Measurements from ENCODE around the gene OR2A5. TPM values are rescaled to one million over a fixed set of nuclear protein-coding genes. Genes with fewer than 3 reads are reported as not detected.
"Not testable (repeated sequence)": the region's sequence is repeated elsewhere in the genome, so short reads cannot be mapped to it uniquely, and the experiment has no call there.

The OR2A5 gene
- total RNA-seq = not detected
- not detected for polyA plus RNA-seq
- long read RNA-seq, donor 1 = 0 reads
- long read RNA-seq, donor 2 = 0 reads
- long read RNA-seq, donor 3 = 0 reads
- long read RNA-seq, donor 4 = 0 reads

- Histone ChIP-seq H3K4me1 (ENCODE audit: control insufficient read depth, insufficient read depth, low read length) (no peaks in the 10 kb centered on the region), H3K4me3 (ENCODE audit: low read length) (no peak within 1 kb of the TSS), H3K27ac (ENCODE audit: low read length) (no peak within 1 kb of the TSS), H3K27me3 (ENCODE audit: control insufficient read depth, insufficient read depth) (no peaks in the 10 kb centered on the region), H3K9me3 (ENCODE audit: control insufficient read depth, low read length) (no peaks in the 10 kb centered on the region)
- intact Hi-C loops (cut with DNase I) = no loop called here
- 62% methylated on average over 1 of the region's 1 CpG for WGBS
- DNase-seq (no peak), ATAC-seq (no peak)
Measured at GRCh38 chr7:144048648-144049047, at the start of gene OR2A5. TSS of gene OR2A5 (plus strand) at chr7:144048948. CDS start at chr7:144050402, 1,454 bp downstream.

GRCh38 chr7:144000020-144000419 lies 48.7 kb upstream of the OR2A5 start, which contains the start of gene OR6B1:
TSS of gene OR6B1 (plus strand) at chr7:144000320. CDS start at chr7:144003997, 3,677 bp downstream.
- no peak within 1 kb of the TSS for H3K4me3 ChIP-seq (ENCODE audit: low read length)
- H3K4me1 ChIP-seq (ENCODE audit: control insufficient read depth, insufficient read depth, low read length) = no peaks in the 10 kb centered on the region
- H3K27ac ChIP-seq (ENCODE audit: low read length) = no peak within 1 kb of the TSS
- no peaks in the 10 kb centered on the region for H3K9me3 ChIP-seq (ENCODE audit: control insufficient read depth, low read length)
- DNase-seq = no peak
- no peaks in the 10 kb centered on the region for H3K27me3 ChIP-seq (ENCODE audit: control insufficient read depth, insufficient read depth)
- intact Hi-C loops (cut with DNase I) = no loop called here
- ATAC-seq = no peak
- WGBS = 87% methylated on average over 4 of the region's 4 CpGs

- Histone ChIP-seq H3K27me3 (ENCODE audit: control insufficient read depth, insufficient read depth) (no peaks in the 10 kb centered on the region), H3K27ac (ENCODE audit: low read length) (no peak overlapping the region), H3K4me3 (ENCODE audit: low read length) (no peak overlapping the region), H3K4me1 (ENCODE audit: control insufficient read depth, insufficient read depth, low read length) (no peaks in the 10 kb centered on the region), H3K9me3 (ENCODE audit: control insufficient read depth, low read length) (no peaks in the 10 kb centered on the region)
- intact Hi-C loops (cut with DNase I) = no loop called here
- DNase-seq (no peak), ATAC-seq (no peak)
- WGBS = 69% methylated on average over 3 of the region's 3 CpGs
Measured at GRCh38 chr7:144001543-144001942, 47.2 kb upstream of the OR2A5 start.

- no peak for ATAC-seq
- Histone ChIP-seq H3K27me3 (ENCODE audit: control insufficient read depth, insufficient read depth) (no peaks in the 10 kb centered on the region), H3K4me3 (ENCODE audit: low read length) (no peak overlapping the region), H3K27ac (ENCODE audit: low read length) (no peak overlapping the region), H3K9me3 (ENCODE audit: control insufficient read depth, low read length) (no peaks in the 10 kb centered on the region), H3K4me1 (ENCODE audit: control insufficient read depth, insufficient read depth, low read length) (no peaks in the 10 kb centered on the region)
- intact Hi-C loops (cut with DNase I) = no loop called here
- WGBS = 76% methylated on average over 5 of the region's 5 CpGs
- DNase-seq = no peak
Measured at GRCh38 chr7:144004703-144005102, 44.0 kb upstream of the OR2A5 start.

- DNase-seq (no peak), ATAC-seq (no peak)
- intact Hi-C loops (cut with DNase I) = no loop called here
- 42% methylated on average over 1 of the region's 1 CpG for WGBS
- Histone ChIP-seq H3K4me3 (ENCODE audit: low read length) (no peak overlapping the region), H3K9me3 (ENCODE audit: control insufficient read depth, low read length) (no peaks in the 10 kb centered on the region), H3K27ac (ENCODE audit: low read length) (no peak overlapping the region), H3K4me1 (ENCODE audit: control insufficient read depth, insufficient read depth, low read length) (no peaks in the 10 kb centered on the region), H3K27me3 (ENCODE audit: control insufficient read depth, insufficient read depth) (no peaks in the 10 kb centered on the region)
Measured at GRCh38 chr7:144006029-144006691, 42.6 kb upstream of the OR2A5 start.

- no peak overlapping the region for H3K27ac ChIP-seq (ENCODE audit: low read length)
- H3K4me1 ChIP-seq (ENCODE audit: control insufficient read depth, insufficient read depth, low read length) = no peaks in the 10 kb centered on the region
- H3K4me3 ChIP-seq (ENCODE audit: low read length) = no peak overlapping the region
- DNase-seq (no peak), ATAC-seq (no peak)
- no peaks in the 10 kb centered on the region for H3K9me3 ChIP-seq (ENCODE audit: control insufficient read depth, low read length)
- 96% methylated on average over 1 of the region's 1 CpG for WGBS
- intact Hi-C loops (cut with DNase I) = no loop called here
- H3K27me3 ChIP-seq (ENCODE audit: control insufficient read depth, insufficient read depth) = no peaks in the 10 kb centered on the region
Measured at GRCh38 chr7:144006692-144007042, 42.1 kb upstream of the OR2A5 start.

- Histone ChIP-seq H3K4me1 (ENCODE audit: control insufficient read depth, insufficient read depth, low read length) (no peaks in the 10 kb centered on the region), H3K27me3 (ENCODE audit: control insufficient read depth, insufficient read depth) (no peaks in the 10 kb centered on the region), H3K27ac (ENCODE audit: low read length) (no peak overlapping the region), H3K9me3 (ENCODE audit: control insufficient read depth, low read length) (no peaks in the 10 kb centered on the region), H3K4me3 (ENCODE audit: low read length) (no peak overlapping the region)
- DNase-seq (no peak), ATAC-seq (no peak)
- intact Hi-C loops (cut with DNase I) = no loop called here
- 77% methylated on average over 2 of the region's 2 CpGs for WGBS
Measured at GRCh38 chr7:144009361-144009760, 39.4 kb upstream of the OR2A5 start.

- H3K27ac ChIP-seq (ENCODE audit: low read length); H3K27me3 ChIP-seq (ENCODE audit: control insufficient read depth, insufficient read depth); ATAC-seq; H3K9me3 ChIP-seq (ENCODE audit: control insufficient read depth, low read length); intact Hi-C loops (cut with DNase I); DNase-seq; H3K4me1 ChIP-seq (ENCODE audit: control insufficient read depth, insufficient read depth, low read length); H3K4me3 ChIP-seq (ENCODE audit: low read length): not testable (repeated sequence)
Measured at GRCh38 chr7:144010061-144010460, 38.7 kb upstream of the OR2A5 start.

GRCh38 chr7:144010821-144011220 lies 37.9 kb upstream of the OR2A5 start:
- H3K9me3 ChIP-seq (ENCODE audit: control insufficient read depth, low read length); DNase-seq; H3K27ac ChIP-seq (ENCODE audit: low read length); H3K4me3 ChIP-seq (ENCODE audit: low read length); intact Hi-C loops (cut with DNase I); ATAC-seq; H3K27me3 ChIP-seq (ENCODE audit: control insufficient read depth, insufficient read depth); H3K4me1 ChIP-seq (ENCODE audit: control insufficient read depth, insufficient read depth, low read length): not testable (repeated sequence)
- WGBS = 83% methylated on average over 1 of the region's 1 CpG

GRCh38 chr7:144011458-144012230 lies 37.1 kb upstream of the OR2A5 start:
- ATAC-seq = no peak
- 85% methylated on average over 5 of the region's 5 CpGs for WGBS
- intact Hi-C loops (cut with DNase I) = no loop called here

GRCh38 chr7:144018065-144018464 lies 30.7 kb upstream of the OR2A5 start:
- WGBS = 82% methylated on average over 4 of the region's 4 CpGs
- intact Hi-C loops (cut with DNase I) = no loop called here

More at GRCh38 chr7:144011458-144012230, 37.1 kb upstream of the OR2A5 start:
- no peak for DNase-seq
- Histone ChIP-seq H3K27ac (ENCODE audit: low read length) (no peak overlapping the region), H3K9me3 (ENCODE audit: control insufficient read depth, low read length) (no peaks in the 10 kb centered on the region), H3K4me3 (ENCODE audit: low read length) (no peak overlapping the region), H3K4me1 (ENCODE audit: control insufficient read depth, insufficient read depth, low read length) (no peaks in the 10 kb centered on the region), H3K27me3 (ENCODE audit: control insufficient read depth, insufficient read depth) (no peaks in the 10 kb centered on the region)

More at GRCh38 chr7:144018065-144018464, 30.7 kb upstream of the OR2A5 start:
- Histone ChIP-seq H3K4me3 (ENCODE audit: low read length) (no peak overlapping the region), H3K27me3 (ENCODE audit: control insufficient read depth, insufficient read depth) (no peaks in the 10 kb centered on the region), H3K4me1 (ENCODE audit: control insufficient read depth, insufficient read depth, low read length) (peaks cover 1% of the 10 kb centered on the region), H3K9me3 (ENCODE audit: control insufficient read depth, low read length) (no peaks in the 10 kb centered on the region), H3K27ac (ENCODE audit: low read length) (no peak overlapping the region)
- DNase-seq = no peak
- ATAC-seq = no peak

All from right cardiac atrium (tissue), 5 donors.